Endometrial microvascular endothelial cells (primary cell): ENCODE results near the gene LARGE2. TPM values are rescaled to one million over a fixed set of nuclear protein-coding genes. Genes with fewer than 3 reads are reported as not detected.

ENCODE experiments used
- in situ Hi-C: cut with HindIII; loops from 2 replicates; pipeline ENCODE4 v1.10.0; 2017; ENCODE audit warnings: low sequenced_read_pairs, low pct_unique_long_range_greater_than_20kb; ENCODE audit errors: inconsistent ontology term
- total RNA-seq: library from RNA; depleted of rRNA; stranded (reverse); fragments of >200 nt; gene quantifications from one replicate; pipeline ENCODE4 v1.2.3, GENCODE V29; 2015; ENCODE audit errors: inconsistent ontology term

LARGE2 gene
- total RNA-seq, 1 donor from 2014 or later: not detected

- in situ Hi-C loops: no loop called here
These were observed 17.4 kb downstream of the LARGE2 start for GRCh38 chr11:45939836-45940235.

GRCh38 chr11:45941285-45941684, 18.8 kb downstream of the LARGE2 start:
- in situ Hi-C loops: no loop called here

GRCh38 chr11:45942381-45942780, 19.9 kb downstream of the LARGE2 start:
- in situ Hi-C loops: no loop called here

- in situ Hi-C loops: no loop called here
These were observed 23.0 kb downstream of the LARGE2 start for GRCh38 chr11:45945397-45945999.

GRCh38 chr11:45947885-45948284, 25.4 kb downstream of the LARGE2 start:
- in situ Hi-C loops: no loop called here

GRCh38 chr11:45948356-45948755, 25.9 kb downstream of the LARGE2 start:
- in situ Hi-C loops: no loop called here

GRCh38 chr11:45949992-45950407, 27.5 kb downstream of the LARGE2 start:
- in situ Hi-C loops: no loop called here

- in situ Hi-C loops: no loop called here
These were observed 37.4 kb downstream of the LARGE2 start for GRCh38 chr11:45959851-45960250.

GRCh38 chr11:45960387-45961095, 38.1 kb downstream of the LARGE2 start:
- in situ Hi-C loops: no loop called here

GRCh38 chr11:45961751-45962240, 39.3 kb downstream of the LARGE2 start:
- in situ Hi-C loops: no loop called here

GRCh38 chr11:45964911-45965389, 42.5 kb downstream of the LARGE2 start:
- in situ Hi-C loops: no loop called here

GRCh38 chr11:45967506-45967905, 45.0 kb downstream of the LARGE2 start:
- in situ Hi-C loops: no loop called here

GRCh38 chr11:45968901-45969300, 46.4 kb downstream of the LARGE2 start:
- in situ Hi-C loops: no loop called here

GRCh38 chr11:45973601-45974000, 51.1 kb downstream of the LARGE2 start:
- in situ Hi-C loops: no loop called here

- in situ Hi-C loops: no loop called here
These were observed 52.4 kb downstream of the LARGE2 start for GRCh38 chr11:45974806-45975205.

Other genes with a start within 250 kb of the LARGE2 start
- 24.7 TPM for gene SLC35C1, start 117.5 kb upstream of the LARGE2 start, total RNA-seq
- 11.1 TPM for gene CRY2, start 75.2 kb upstream of the LARGE2 start, total RNA-seq
- gene MAPK8IP1, start 37.0 kb upstream of the LARGE2 start, total RNA-seq: 1.9 TPM
- gene FREY1, start 15.4 kb upstream of the LARGE2 start, total RNA-seq: not detected
- 30.8 TPM for gene PEX16, start 4.8 kb upstream of the LARGE2 start, total RNA-seq
- gene PHF21A, start 198.8 kb downstream of the LARGE2 start, total RNA-seq: 13.5 TPM